ENCODE data around the gene KCNIP1. TPM values are rescaled to one million over a fixed set of nuclear protein-coding genes. Genes with fewer than 3 reads are reported as not detected.

KCNIP1 gene
- total and polyA plus RNA-seq, 2 of the 8 experiments (the other 6 are each of a cell fraction or from before 2014, with no cell fraction given) = 0.52 to 0.83 TPM

GRCh38 chr5:170622933-170623332, 119.1 kb downstream of the KCNIP1 start:
- POLR2A ChIA-PET (ENCODE audit: partially characterized antibody) = no interaction called here

More at GRCh38 chr5:170622933-170623332, 119.1 kb downstream of the KCNIP1 start:
- Histone ChIP-seq H2BK20ac (ENCODE audit: low read length) (no peak overlapping the region), H3K14ac (ENCODE audit: insufficient read length) (no peak overlapping the region), H2BK5ac (ENCODE audit: low read depth, low read length) (no peak overlapping the region), H2BK15ac (ENCODE audit: low read length) (no peak overlapping the region), H3K27ac (ENCODE audit: low read depth, low read length) (no peak overlapping the region), H3K56ac (replicated peaks; ENCODE audit: insufficient read length, low read depth, low read length) (no peak overlapping the region), H3K23me2 (ENCODE audit: low read depth, low read length) (no peaks in the 10 kb centered on the region), H3K9ac (replicated peaks in 1 of 4; ENCODE audit: extremely low read depth in 1 of 4, low read depth in 3 of 4, low read length in 3 of 4) (no peak overlapping the region), H3K23ac (ENCODE audit: insufficient read length) (no peak overlapping the region), H2BK12ac (ENCODE audit: low read depth, low read length) (no peak overlapping the region), H3K27me3 (replicated peaks in 1 of 4; ENCODE audit: control insufficient read depth in 3 of 4, extremely low read depth in 1 of 4, insufficient read depth in 3 of 4, low read length in 3 of 4) (no peaks in the 10 kb centered on the region; a peak in 2 of 7 replicates), H3K79me1 (ENCODE audit: low read depth, low read length) (no peaks in the 10 kb centered on the region), H3K18ac (ENCODE audit: extremely low read depth, low read length) (no peak overlapping the region), H2BK120ac (replicated peaks; ENCODE audit: low read depth, low read length) (no peak overlapping the region), H3K36me3 (ENCODE audit: control insufficient read depth in 2 of 4, insufficient read depth in 4 of 4, low read length in 3 of 4) (no peaks in the 10 kb centered on the region), H4K8ac (ENCODE audit: extremely low read depth, insufficient read depth, low read length) (no peak overlapping the region), H3K4me3 (ENCODE audit: extremely low read depth in 1 of 4, insufficient read depth in 2 of 4, low read depth in 3 of 4, low read length in 4 of 4) (no peak overlapping the region), H3K4me1 (replicated peaks in 1 of 4; ENCODE audit: control insufficient read depth in 3 of 4, insufficient read depth in 4 of 4, low read length in 3 of 4) (peaks cover 3 to 12% (median 3%) of the 10 kb centered on the region in 4 experiments), H3K4ac (replicated peaks; ENCODE audit: insufficient read length, low read depth, low read length) (no peak overlapping the region), H4K5ac (ENCODE audit: insufficient read length, low read depth, low read length) (no peak overlapping the region), H4K91ac (replicated peaks; ENCODE audit: insufficient read length, low read length) (no peak overlapping the region), H3K9me3 (ENCODE audit: insufficient read depth in 2 of 2, low read depth in 1 of 2, low read length in 1 of 2) (no peaks in the 10 kb centered on the region), H3K79me2 (ENCODE audit: control insufficient read depth in 1 of 2, insufficient read depth in 2 of 2, low read length in 2 of 2) (no peaks in the 10 kb centered on the region), H2AK5ac (ENCODE audit: low read depth, low read length) (no peak overlapping the region), H4K20me1 (replicated peaks in 1 of 2; ENCODE audit: control insufficient read depth in 1 of 2, insufficient read depth in 2 of 2, low read length in 2 of 2) (peaks cover 0 to 3% of the 10 kb centered on the region in 2 experiments), H3K4me2 (ENCODE audit: insufficient read depth in 1 of 2, low read depth in 2 of 2, low read length in 2 of 2) (no peak overlapping the region), H2AFZ (ENCODE audit: low read length) (no peak overlapping the region)
- FAIRE-seq = no peak
- DNase-seq (ENCODE audit: low read depth in 1 of 2, low spot score in 2 of 2) = no peak
- CTCF ChIA-PET (ENCODE audit: partially characterized antibody) = interaction anchor here (0.6 to 39.4 kb wide), 18 partner anchors 3 to 1838 kb away, joined by 3 to 982 read pairs (median 5); no protein-coding TSS in a partner anchor
- WGBS, 2 experiments (ENCODE audit: extremely low coverage in 1 of 2, insufficient coverage in 1 of 2, insufficient read length in 1 of 2, insufficient replicate concordance in 2 of 2, low coverage in 1 of 2, low lambda C conversion rate in 2 of 2, missing lambda C conversion rate in 1 of 2) = 90% methylated on average over 16 of the region's 16 CpGs; no CpG with 5 or more reads in 1 of the 2 experiments
- TF ChIP-seq POU5F1 (IDR thresholded peaks at IDR 0.05; ENCODE audit: low read depth, low read length) (no peak), SIRT6 (IDR thresholded peaks at IDR 0.05; ENCODE audit: low read length) (no peak), SP1 (IDR thresholded peaks at IDR 0.05; ENCODE audit: low read depth, low read length) (no peak), RBBP5 (IDR thresholded peaks at IDR 0.05; ENCODE audit: borderline replicate concordance, low read depth, low read length) (no peak), CTBP2 (IDR thresholded peaks at IDR 0.05; ENCODE audit: borderline replicate concordance, insufficient read depth, insufficient read length, low read length) (no peak), ATF2 (IDR thresholded peaks at IDR 0.05; ENCODE audit: low read length) (no peak), CEBPB (IDR thresholded peaks at IDR 0.05; ENCODE audit: low read depth, low read length) (no peak), SP2 (IDR thresholded peaks at IDR 0.05; ENCODE audit: low read length) (no peak), POLR2A (IDR thresholded peaks at IDR 0.05; ENCODE audit: control extremely low read depth in 1 of 2, low read depth in 2 of 2, low read length in 2 of 2) (no peak), JUN (IDR thresholded peaks at IDR 0.05; ENCODE audit: low read depth, low read length) (no peak)

Measured in H1 (cell line).